GM04503 (cell line): ENCODE data around the gene CCDC185.
A peak's percentile ranks its signal among the peaks of the same experiment; 100 is the strongest.
"Not testable (repeated sequence)": the region's sequence is repeated elsewhere in the genome, so short reads cannot be mapped to it uniquely, and the experiment has no call there.

ENCODE experiments used
- DNase-seq: peaks from one replicate; pipeline ENCODE4 v3.0.0-alpha.2; 2012; ENCODE audit warnings: low read depth

Gene CCDC185

DNA sequence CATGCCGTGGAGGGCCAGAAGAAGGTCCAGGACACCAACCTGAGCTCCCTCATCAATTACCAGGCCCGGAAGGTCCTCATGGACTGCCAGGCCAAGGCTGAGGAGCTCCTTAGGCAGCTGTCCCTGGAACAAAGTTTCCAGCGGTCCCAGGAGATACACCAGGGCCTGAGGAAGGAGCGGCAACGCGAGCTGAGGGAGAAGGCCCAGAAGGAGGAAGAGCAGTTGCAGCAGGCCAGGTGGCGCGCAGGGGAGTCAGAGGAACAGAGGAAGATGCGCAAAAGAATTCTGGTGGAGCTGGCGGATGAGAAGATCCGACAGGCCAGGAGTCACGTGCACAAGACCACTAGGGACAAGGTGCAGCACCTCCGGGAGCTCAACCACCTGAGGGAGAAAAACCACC, 1.5 kb downstream of the CCDC185 start:
- DNase-seq: no peak

DNA sequence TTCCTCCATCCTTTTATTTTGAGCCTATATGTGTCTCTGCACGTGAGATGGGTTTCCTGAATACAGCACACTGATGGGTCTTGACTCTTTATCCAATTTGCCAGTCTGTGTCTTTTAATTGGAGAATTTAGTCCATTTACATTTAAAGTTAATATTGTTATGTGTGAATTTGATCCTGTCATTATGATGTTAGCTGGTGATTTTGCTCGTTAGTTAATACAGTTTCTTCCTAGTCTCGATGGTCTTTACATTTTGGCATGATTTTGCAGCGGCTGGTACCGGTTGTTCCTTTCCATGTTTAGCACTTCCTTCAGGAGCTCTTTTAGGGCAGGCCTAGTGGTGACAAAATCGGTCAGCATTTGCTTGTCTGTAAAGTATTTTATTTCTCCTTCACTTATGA, 6.2 kb downstream of the CCDC185 start:
- DNase-seq: not testable (repeated sequence)

- peak; percentile 60 for DNase-seq
Observed at GRCh38 chr1:223401873-223402789, 8.9 kb downstream of the CCDC185 start.

DNA sequence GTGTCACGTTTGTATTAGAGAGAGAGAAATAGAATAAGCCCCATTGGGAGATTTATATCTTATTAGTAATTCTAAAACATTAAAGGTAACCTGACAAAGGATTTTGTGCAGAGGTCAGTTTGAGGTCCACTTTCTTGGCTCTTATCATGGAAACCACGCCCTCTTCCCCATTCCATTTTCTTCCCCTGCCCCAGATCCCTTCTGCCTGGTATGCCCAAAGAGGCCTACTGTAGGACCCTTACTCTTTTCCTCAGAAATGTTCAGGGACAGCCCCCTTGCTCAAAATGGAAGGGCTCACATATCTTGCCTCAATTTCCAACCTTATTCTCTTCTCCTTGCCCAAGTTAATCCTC, 9.6 kb downstream of the CCDC185 start:
- DNase-seq: no peak

- DNase-seq: no peak
Observed at GRCh38 chr1:223403184-223403815, 10.1 kb downstream of the CCDC185 start.

- no peak for DNase-seq
Observed at GRCh38 chr1:223405507-223405906, 12.3 kb downstream of the CCDC185 start.

- DNase-seq: no peak
Observed at GRCh38 chr1:223410036-223410435, 16.8 kb downstream of the CCDC185 start.

GRCh38 chr1:223411309-223411708, 18.1 kb downstream of the CCDC185 start:
- DNase-seq: peak; percentile 47

DNA sequence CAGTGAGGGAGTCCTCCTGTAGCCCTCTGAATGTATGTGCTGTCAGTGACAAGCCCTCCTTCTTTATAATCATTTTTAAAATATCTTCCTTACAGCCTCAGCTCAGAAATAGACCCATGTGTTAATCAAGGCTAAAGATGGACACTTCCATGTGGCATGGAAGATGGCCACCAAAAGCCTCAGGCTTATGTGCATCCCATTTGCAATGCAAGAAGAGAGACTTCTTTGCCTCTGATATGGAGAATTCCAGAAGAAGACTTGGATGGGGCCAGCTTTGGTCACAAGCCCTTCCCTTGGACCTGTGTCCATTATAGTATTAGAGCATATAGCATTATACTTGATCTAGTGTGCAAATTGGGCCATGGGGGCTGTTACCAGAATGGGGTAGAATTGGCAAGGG, 18.5 kb downstream of the CCDC185 start:
- no peak for DNase-seq

GRCh38 chr1:223413216-223413615, 20.0 kb downstream of the CCDC185 start:
- DNase-seq: peak; percentile 45

DNA sequence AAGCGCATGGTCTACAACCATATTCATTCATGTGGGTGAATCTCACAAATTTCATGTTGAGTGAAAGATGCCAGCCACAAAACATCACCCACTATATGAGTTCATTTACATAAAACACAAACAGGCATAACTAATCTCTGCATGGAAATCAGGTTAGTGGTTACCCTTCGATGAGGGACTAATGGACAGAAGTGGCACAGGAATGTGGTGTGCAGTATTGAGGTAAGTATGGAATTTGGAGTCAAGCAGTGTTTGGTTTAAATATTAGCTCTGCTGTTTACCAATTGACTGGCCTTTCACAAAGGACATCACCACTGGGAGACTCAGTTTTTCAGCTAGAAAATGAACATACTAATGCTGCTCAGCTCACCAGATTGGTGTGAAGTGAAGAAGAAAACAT, 24.2 kb downstream of the CCDC185 start:
- DNase-seq: no peak

DNA sequence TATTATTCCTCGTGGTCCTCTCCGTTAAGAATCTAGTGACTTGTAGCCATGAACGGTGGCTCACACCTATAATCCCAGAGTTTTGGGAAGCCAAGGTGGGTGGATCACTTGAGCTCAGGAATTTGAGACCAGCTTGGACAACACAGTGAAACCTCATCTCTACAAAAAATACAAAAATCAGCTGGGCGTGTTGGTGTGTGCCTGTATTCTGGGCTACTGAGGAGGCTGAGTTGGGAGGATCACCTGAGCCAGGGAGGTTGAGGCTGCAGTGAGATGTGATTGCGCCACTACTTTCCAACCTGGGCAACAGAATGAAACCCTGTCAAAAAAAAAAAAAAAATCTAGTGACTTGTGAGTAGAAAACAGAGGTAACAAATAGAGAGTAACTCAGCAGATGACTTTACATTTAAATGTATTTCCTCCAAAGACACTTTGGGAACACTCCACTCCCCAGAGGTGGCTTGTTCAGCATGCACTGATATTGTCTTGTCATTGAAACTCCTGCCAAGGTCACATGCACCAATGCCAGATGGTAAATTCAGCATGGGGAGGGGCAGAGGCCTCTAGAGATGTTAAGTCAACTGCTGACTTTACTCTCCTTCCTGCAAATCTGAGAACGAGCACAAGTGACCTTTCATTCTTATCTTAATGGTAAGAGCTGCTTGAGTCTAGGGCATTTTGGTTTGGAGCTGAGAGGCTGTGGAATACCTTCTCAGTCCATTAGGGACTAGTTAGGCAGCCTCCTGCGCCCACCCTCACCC, 24.9 kb downstream of the CCDC185 start:
- DNase-seq: no peak

- no peak for DNase-seq
Observed at GRCh38 chr1:223419115-223419514, 25.9 kb downstream of the CCDC185 start.

- DNase-seq: no peak
Observed at GRCh38 chr1:223419561-223419960, 26.3 kb downstream of the CCDC185 start.

DNA sequence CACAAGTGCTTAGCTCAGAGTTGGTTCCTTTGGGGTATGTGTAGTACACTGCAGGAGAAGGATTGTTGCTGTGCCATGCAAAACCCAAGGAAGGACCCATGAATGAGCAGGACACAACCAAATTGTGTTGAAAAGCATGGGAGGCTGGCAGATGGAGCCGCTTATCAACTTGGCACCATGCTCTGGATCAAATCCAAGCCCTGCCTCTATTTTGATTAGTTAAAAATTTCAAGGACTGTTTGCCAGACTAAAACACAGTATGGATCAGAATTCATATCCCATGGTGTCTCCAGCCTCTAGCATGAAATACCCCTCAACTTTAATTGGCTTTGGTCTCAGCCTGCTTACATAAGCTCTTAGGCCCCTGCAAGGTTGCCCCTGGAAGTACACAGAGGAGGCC, 27.8 kb downstream of the CCDC185 start:
- no peak for DNase-seq

DNA sequence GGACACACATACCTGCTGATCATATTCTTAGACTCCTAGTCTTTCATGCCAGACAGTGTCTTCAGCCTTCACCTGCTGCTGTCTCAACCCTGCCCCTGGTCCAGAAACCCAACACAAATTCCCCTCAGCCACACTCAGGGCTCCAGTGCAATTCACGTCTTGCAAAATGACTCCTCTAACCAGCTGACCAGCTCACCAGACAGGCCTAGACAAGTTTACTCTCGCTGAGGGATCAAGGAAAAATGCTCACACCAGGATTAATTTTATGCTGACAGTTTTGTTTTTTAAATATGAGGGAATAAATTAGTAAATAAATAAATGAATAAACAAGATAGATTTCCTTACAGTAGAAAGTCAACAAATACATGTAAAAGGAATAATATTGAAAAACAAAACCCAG, 28.5 kb downstream of the CCDC185 start:
- no peak for DNase-seq

DNA sequence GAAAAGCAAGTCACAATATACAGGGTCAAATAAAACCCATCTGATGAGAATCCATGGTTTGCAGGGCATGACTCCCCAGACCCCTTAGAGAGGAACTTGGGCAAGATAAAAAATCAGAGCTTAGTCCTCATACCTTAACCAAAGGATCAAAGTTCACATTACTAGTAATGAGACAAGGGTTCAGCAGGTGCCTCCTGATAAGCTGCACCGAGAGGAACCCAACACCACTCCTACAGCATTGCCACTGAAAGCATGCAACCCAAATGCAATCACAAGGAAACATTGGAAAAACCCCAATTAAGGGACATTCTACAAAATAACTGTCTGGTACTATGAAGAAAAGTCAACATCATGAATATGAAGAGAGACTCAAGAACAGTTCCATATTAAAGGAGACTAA, 29.7 kb downstream of the CCDC185 start:
- no peak for DNase-seq

GRCh38 chr1:223423641-223424233, 30.5 kb downstream of the CCDC185 start:
- DNase-seq: no peak

- DNase-seq: no peak
Observed at GRCh38 chr1:223425550-223425949, 32.3 kb downstream of the CCDC185 start.

GRCh38 chr1:223426936-223427335, 33.7 kb downstream of the CCDC185 start:
- no peak for DNase-seq

- DNase-seq: peak; percentile 52
Observed at GRCh38 chr1:223429313-223429731, 36.1 kb downstream of the CCDC185 start.

- no peak for DNase-seq
Observed at GRCh38 chr1:223429821-223430220, 36.6 kb downstream of the CCDC185 start.
